Ovary (tissue), 9 donors: Measurements from ENCODE around the gene CHAC1. TPM values are rescaled to one million over a fixed set of nuclear protein-coding genes. Genes with fewer than 3 reads are reported as not detected.

ENCODE experiments used
- DNase-seq, 5 donors: peaks; one replicate each; pipeline ENCODE4 v3.0.0-alpha.2; 2019 to 2020
- H3K27ac ChIP-seq, 2 donors: fragments of 200-600 bp; one replicate each; pipeline versions ENCODE4 v1.5.1 to v1.8.0; 2019 to 2022
- H3K27me3 ChIP-seq: fragments of 200-600 bp; one replicate; pipeline ENCODE4 v1.8.0; 2022
- H3K36me3 ChIP-seq: fragments of 200-600 bp; sonication (generic); one replicate; pipeline ENCODE4 v1.5.1; 2019
- H3K4me1 ChIP-seq: one replicate; pipeline ENCODE4 v1.8.1; 2013; ENCODE audit warnings: mild to moderate bottlenecking, moderate library complexity; ENCODE audit not compliant: insufficient read depth
- H3K4me3 ChIP-seq: fragments of 200-600 bp; sonication (generic); one replicate; pipeline ENCODE4 v1.5.1; 2017
- H3K9me3 ChIP-seq, 2 donors: fragments of 200-600 bp in 1 of 2; sonication (generic) in 1 of 2; one replicate each; pipeline versions ENCODE4 v1.5.1 to v1.8.1; 2013 to 2019; ENCODE audit warnings: mild to moderate bottlenecking in 1 of 2, moderate library complexity in 1 of 2
- EP300 ChIP-seq: sonication (generic); formaldehyde crosslinking; IDR thresholded peaks from one replicate; pipeline ENCODE4 v1.6.1; 2017; ENCODE audit warnings: antibody characterized with exemption
- POLR2A ChIP-seq: fragments of 450-650 bp; IDR thresholded peaks from one replicate; pipeline ENCODE4 v1.6.1; 2017; ENCODE audit warnings: antibody characterized with exemption, mild to moderate bottlenecking, moderate library complexity
- WGBS, 3 donors: extraction: QIAGEN DNeasy Blood & Tissue Kit in 1 of 3; methylation state at CpG; one replicate each; pipeline versions ENCODE4 v1.1.5 to v1.1.7; 2013 to 2017; 5-methylcytosine and 5-hydroxymethylcytosine counted together
- intact Hi-C, 4 donors: fragments of 100-400 bp; cut with DNase I; formaldehyde crosslinking; loops; one replicate each; pipeline versions ENCODE4 v1.11.0 to v1.15.1; 2022 to 2023
- polyA plus RNA-seq, 2 donors: library from polyadenylated mRNA; stranded (reverse); fragments of 200-250 nt in 1 of 2; fragments of 350-450 nt in 1 of 2; fragmentation: Illumina TruSeq in 1 of 2; extraction: RNeasy Lipid Tissue Mini Kit (QIAGEN cat#74804) in 1 of 2; gene quantifications; one replicate each; pipeline ENCODE4 v1.2.3, GENCODE V29; 2013 to 2014
- total RNA-seq, 7 donors: library from RNA; depleted of rRNA in 2 of 7; stranded (reverse); fragments of >200 nt in 2 of 7; fragmentation: NEBNext Ultra II Directional in 3 of 7; extraction: Animal tissue kit (Norgen Biotek cat#: 25700) in 3 of 7; gene quantifications; one replicate each; pipeline versions ENCODE4 v1.1.0 to v1.2.4, GENCODE V29; 2016 to 2023
- TF ChIP-seq, protein P1 (sequence below), 3 donors: fragments of 450-650 bp in 2 of 3; fragments of 200-600 bp in 1 of 3; IDR thresholded peaks; one replicate each; pipeline versions ENCODE4 v1.5.1 to v1.8.0; 2016 to 2022; ENCODE audit warnings: antibody characterized with exemption in 3 of 3, mild to moderate bottlenecking in 1 of 3
- donor health status: DM: no; HTN: no; CAD: no; lungs with moderate emphysema.
- donor health status: DM: no; HTN: no; CAD: no.
- donor health status: Bipolar disorder and iron deficiency.
- donor health status: DM: yes; HTN: yes; CAD: no.
- donor health status: DM: no; HTN: no; CAD: no.
- donor health status: DM: yes; HTN: yes; CAD: no.

Gene CHAC1
- total and polyA plus RNA-seq, 9 donors, result 0.18 to 146 (median 2.1) TPM

GRCh38 chr15:40938536-40938870 lies 14.8 kb upstream of the CHAC1 start:
- H3K27ac ChIP-seq, result no peak overlapping the region

GRCh38 chr15:40940296-40940801 lies 12.9 kb upstream of the CHAC1 start:
- H3K4me3 ChIP-seq, result no peak overlapping the region
- peaks cover 6% of the 10 kb centered on the region for H3K4me1 ChIP-seq
- no peaks in the 10 kb centered on the region for H3K9me3 ChIP-seq
- H3K27ac ChIP-seq, result peak overlapping the region in 1 of 2 donors; percentile 84
- DNase-seq, result no peak
- TF ChIP-seq POLR2A, result no peak
- TF ChIP-seq, protein P1, sequence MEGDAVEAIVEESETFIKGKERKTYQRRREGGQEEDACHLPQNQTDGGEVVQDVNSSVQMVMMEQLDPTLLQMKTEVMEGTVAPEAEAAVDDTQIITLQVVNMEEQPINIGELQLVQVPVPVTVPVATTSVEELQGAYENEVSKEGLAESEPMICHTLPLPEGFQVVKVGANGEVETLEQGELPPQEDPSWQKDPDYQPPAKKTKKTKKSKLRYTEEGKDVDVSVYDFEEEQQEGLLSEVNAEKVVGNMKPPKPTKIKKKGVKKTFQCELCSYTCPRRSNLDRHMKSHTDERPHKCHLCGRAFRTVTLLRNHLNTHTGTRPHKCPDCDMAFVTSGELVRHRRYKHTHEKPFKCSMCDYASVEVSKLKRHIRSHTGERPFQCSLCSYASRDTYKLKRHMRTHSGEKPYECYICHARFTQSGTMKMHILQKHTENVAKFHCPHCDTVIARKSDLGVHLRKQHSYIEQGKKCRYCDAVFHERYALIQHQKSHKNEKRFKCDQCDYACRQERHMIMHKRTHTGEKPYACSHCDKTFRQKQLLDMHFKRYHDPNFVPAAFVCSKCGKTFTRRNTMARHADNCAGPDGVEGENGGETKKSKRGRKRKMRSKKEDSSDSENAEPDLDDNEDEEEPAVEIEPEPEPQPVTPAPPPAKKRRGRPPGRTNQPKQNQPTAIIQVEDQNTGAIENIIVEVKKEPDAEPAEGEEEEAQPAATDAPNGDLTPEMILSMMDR (IDR thresholded peaks at IDR 0.05), result no peak
- TF ChIP-seq EP300, result no peak
- H3K27me3 ChIP-seq, result no peaks in the 10 kb centered on the region
- H3K36me3 ChIP-seq, result no peaks in the 10 kb centered on the region
- 19 to 29% (median 23%) methylated on average over 15 of the region's 15 CpGs for WGBS, 3 donors
- intact Hi-C loops, result no loop called here

More at GRCh38 chr15:40938536-40938870, 14.8 kb upstream of the CHAC1 start:
- no peak overlapping the region for H3K4me3 ChIP-seq
- DNase-seq, result no peak
- peaks cover 6% of the 10 kb centered on the region for H3K4me1 ChIP-seq
- intact Hi-C loops, result no loop called here
- H3K36me3 ChIP-seq, result no peaks in the 10 kb centered on the region
- TF ChIP-seq, protein P1 (IDR thresholded peaks at IDR 0.05), result no peak
- TF ChIP-seq POLR2A (no peak), EP300 (no peak)
- H3K27me3 ChIP-seq, result no peaks in the 10 kb centered on the region
- WGBS, 3 donors, result 85 to 92% (median 86%) methylated on average over 6 of the region's 6 CpGs
- H3K9me3 ChIP-seq, result no peaks in the 10 kb centered on the region

- H3K4me1 ChIP-seq, result peaks cover 6% of the 10 kb centered on the region
- H3K27me3 ChIP-seq, result no peaks in the 10 kb centered on the region
- TF ChIP-seq, protein P1 (IDR thresholded peaks at IDR 0.05), result no peak
- TF ChIP-seq POLR2A (no peak), EP300 (no peak)
- no peak for DNase-seq
- peak overlapping the region; percentile 53 for H3K4me3 ChIP-seq
- peak overlapping the region in 1 of 2 donors; percentile 84 for H3K27ac ChIP-seq
- H3K9me3 ChIP-seq, result no peaks in the 10 kb centered on the region
- H3K36me3 ChIP-seq, result no peaks in the 10 kb centered on the region
- 12 to 17% (median 14%) methylated on average over 7 of the region's 7 CpGs for WGBS, 3 donors
- intact Hi-C loops, result no loop called here
Observed at GRCh38 chr15:40941068-40941527, 12.2 kb upstream of the CHAC1 start.

GRCh38 chr15:40941528-40942336 lies 11.5 kb upstream of the CHAC1 start:
- 1% methylated on average over 28 to 92 of the region's 92 CpGs for WGBS, 3 donors
- intact Hi-C loops, result no loop called here
- peaks cover 6% of the 10 kb centered on the region for H3K4me1 ChIP-seq

More at GRCh38 chr15:40941528-40942336, 11.5 kb upstream of the CHAC1 start:
- peak; percentile 77 to 87 (median 84) for DNase-seq
- H3K9me3 ChIP-seq, result no peaks in the 10 kb centered on the region
- no peaks in the 10 kb centered on the region for H3K36me3 ChIP-seq
- peak overlapping the region; percentile 53 for H3K4me3 ChIP-seq
- TF ChIP-seq POLR2A, result peak; percentile 41
- TF ChIP-seq, protein P1 (IDR thresholded peaks at IDR 0.05), result peak; percentile 39 to 92 (median 80)
- TF ChIP-seq EP300, result no peak
- no peaks in the 10 kb centered on the region for H3K27me3 ChIP-seq
- H3K27ac ChIP-seq, result peak overlapping the region; percentile 64 to 84
